HG03108 (cell line): ENCODE data around the gene ZNF749.
"Not testable (repeated sequence)": the region's sequence is repeated elsewhere in the genome, so short reads cannot be mapped to it uniquely, and the experiment has no call there.

Experiments
- ATAC-seq: cut with Tn5 transposase; IDR thresholded peaks from one replicate; pipeline ENCODE4 v1.9.1; 2021; ENCODE audit warnings: moderate library complexity; ENCODE audit not compliant: unreplicated experiment

Gene ZNF749

DNA sequence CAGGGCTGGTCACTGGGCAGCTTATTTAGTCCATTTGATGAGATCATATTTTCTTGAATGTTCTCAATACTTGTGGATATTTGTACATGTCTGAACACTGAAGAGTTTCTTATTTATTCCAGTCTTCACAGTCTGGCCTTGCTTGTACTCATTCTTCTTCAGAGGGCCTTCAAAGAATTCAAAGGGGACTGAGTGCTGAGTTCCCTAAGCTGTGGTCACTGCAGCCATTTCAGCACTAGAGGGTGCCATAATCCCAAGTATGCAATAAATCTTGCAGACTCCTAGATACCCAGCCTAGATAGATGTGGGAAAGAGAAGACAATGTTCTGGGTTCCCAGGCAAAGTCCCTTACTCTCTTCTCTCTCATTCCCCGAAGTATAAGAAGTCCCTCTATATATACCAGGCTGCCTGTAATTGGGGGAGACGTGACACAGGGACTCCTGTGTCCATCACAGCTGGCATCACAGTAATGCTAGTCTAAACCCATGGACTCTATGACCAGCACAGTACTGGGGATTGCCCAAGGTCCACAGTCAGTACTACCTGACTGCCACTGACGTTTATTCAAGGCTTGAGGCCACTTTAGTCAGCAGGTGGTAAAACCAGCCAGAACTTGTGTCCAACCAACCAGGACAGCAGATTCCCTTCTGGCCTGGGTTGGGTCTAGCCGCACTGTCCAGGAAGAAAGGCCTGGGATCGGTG, 30.7 kb downstream of the ZNF749 start:
- no peak for ATAC-seq

DNA sequence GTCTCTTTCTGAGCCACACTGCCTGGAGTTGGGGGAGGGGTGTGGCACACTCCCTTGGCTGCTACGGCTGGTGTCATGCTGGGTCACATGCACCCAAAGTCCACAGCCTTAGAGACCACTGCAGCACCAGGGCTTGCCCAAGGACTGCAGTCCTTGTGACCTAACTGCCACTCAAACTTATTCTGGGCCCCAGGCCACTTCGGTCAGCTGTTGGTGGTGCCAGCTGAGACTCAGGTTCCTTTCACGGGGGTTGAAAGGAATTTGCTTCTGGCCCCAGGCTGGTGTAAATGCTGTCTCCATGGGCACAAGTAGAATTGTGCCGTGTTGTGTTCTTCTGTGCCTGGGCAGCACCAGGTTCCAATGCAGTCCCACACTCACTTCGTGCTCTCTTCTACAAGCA, 31.4 kb downstream of the ZNF749 start:
- no peak for ATAC-seq

DNA sequence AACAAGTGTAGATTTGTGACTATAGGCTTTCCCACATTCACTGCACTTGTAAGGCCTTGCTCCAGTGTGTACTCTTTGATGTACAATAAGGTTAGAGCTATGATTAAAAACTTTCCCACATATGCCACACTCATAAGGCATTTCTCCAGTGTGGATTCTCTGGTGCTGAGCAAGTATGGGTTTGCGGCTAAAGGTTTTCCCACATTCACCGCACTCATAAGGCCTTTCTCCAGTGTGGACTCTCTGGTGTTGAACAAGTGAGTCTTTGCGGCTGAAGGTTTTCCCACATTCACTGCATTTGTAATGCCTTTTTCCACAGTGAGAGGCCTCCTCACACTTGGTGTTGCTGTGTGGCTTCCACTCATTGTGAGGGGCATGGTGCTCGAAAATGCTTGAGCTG, 38.5 kb downstream of the ZNF749 start:
- no peak for ATAC-seq

DNA sequence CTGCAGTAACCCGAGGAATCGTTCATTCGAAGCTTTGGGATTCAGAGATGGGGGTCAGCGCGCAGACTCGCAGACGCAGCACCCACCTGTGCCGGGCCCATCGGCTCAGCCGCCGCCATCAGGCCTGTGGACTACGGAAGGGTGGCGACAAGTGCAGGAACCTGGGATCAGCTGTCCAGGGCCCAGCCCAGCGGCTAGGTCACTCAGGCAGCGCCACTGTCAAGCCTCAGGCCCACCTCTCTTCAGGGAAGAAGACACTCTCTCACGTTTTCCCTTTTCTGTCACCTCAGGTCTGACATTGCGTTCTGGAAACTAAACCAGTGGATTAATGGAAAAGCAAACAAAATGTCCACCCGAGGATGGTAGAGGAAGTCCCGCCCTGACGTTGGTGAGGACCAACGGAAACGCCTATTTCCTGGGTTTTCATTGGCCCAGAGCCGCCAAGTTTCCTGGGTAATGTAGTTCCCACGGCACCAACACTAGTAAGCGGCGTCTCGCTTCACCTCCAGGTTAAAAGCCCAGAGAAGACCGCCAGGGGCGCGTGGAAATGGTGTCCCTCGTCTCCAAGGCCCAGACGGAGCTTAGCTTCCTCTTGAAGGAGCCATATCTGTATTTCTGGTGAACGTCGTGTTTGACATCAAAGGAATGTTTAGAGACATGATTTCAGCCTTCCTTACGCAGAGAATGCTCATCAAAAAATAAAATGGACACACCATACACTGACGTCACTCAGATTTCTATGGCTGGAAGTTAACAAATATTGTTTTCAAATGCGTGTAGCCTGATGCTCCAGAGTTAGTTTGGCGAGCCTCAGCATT, 42.3 kb downstream of the ZNF749 start, which contains the start of gene ZNF772:
Gene ZNF772 (minus strand): TSS at position 376 of the 818 bp plus-strand sequence. CDS start 257 bp downstream, at position 119.
- peak; percentile 97 for ATAC-seq

DNA sequence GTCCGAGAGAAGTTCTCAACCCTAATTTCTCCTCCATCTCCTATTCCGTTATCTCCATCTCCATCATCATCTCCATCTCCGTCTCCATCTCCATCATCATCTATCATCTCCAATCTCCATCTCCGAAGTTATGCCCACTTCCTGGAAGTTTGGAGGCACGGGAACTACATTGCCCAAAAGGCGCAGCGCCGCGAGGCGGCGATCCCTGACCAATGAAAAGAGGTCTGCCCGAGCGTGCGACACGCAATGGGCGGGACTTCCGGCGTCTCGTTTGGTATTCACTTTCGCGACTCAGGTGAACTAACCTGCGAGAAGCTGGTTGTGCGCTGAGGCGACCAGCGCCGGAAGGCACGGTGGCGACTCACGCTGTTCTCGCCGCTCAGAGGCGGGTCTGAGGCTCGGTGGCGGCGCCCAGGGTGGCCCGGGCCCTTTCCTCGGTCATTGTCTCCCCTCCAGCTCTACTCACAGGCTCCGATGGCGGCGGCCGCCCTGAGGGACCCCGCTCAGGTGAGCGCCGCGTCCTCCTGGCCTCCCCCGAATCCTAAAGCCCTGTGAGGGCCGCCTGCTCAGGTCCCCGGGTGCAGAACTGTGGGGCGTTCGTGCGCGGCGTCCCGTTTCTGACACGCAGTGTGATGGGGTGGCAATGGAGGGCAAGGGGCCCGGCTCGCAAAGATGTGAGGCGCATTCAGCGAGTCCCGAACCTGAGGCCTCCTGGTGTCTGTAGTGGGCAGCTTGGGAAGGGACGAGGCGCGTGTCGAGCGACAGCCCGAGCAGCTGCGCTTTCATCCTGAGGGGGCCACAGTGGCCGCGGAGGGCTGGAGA, 52.6 kb downstream of the ZNF749 start, which contains the start of gene ZNF419:
Gene ZNF419 (plus strand): TSS at position 274 of the 822 bp plus-strand sequence. CDS start 201 bp downstream, at position 475.
- peak; percentile 94 for ATAC-seq

DNA sequence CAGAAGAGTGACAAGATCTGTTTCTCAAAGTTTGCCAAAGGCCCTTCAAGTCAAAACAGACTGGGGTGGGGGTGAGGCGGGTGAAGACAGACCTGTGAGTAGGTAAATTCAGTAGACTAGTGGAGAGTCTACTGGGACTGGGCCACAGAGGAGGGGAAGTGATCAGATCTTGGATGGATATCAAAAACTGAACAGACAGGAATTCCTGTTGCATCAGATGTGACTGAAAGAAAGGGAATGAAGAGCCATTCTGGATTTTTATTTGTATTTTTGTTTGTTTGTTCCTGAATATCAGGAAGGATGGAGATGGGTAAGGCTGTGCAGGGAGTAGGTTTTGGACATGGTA, 53.1 kb downstream of the ZNF749 start:
- ATAC-seq: not testable (repeated sequence)
